CD4-positive, alpha-beta T cell treated with Interleukin-15 for 4 hours (primary cell): ENCODE measurements around the gene ZNF614.
"Not testable (repeated sequence)": the region's sequence is repeated elsewhere in the genome, so short reads cannot be mapped to it uniquely, and the experiment has no call there.

Source experiments
- DNase-seq: peaks from one replicate; pipeline ENCODE4 v3.0.0-alpha.2; 2020; ENCODE audit warnings: low spot score

ZNF614 gene

DNA sequence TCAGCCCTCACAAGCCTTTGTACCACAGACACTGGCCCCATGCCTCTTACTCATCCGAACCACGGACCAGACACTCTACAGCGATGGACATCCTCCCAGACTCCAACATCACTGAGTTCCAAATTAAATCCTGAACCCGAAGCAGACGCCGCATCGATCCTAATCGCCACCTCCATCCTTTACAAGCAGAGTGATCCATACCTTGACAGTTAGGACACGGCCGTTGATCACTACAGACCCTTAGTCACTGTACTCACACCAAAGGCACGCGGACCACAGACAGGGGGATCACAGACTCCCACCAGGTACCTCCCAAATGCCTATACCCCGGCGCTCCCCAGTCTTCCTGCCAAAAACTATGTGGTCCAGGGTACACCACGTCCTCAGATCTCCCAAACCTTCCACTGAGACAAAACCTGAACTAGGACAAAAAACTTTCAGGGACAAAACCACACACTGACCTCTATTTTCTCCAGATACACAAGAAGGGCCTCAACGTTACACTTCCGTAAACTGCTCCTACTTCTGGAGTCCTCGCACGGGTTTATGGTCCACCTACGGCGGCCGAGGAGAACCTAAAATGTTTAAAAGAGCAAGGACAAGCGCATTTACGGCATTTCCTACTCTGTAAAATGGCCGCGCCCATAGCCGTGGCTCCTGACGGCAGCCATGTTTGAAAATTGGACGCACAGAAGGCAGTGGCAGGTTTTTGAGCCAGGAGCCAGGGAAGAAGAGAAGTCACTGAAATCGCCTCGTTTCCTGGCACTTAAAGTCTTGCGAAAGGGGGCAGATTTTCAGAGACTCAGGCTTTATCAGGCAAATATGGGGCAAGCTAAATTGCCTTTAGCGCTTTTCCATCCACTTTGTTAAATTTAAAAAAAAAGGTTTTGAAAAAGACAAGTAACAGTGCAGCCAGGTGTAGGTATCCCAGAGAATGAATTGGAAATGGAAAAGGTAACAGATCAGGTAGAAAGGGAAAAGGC is 41.6 kb downstream of the ZNF614 start, which contains the start of gene ZNF350:
ZNF350 (minus strand) TSS at position 532 of the 983 bp plus-strand sequence. CDS start 12,480 bp downstream, outside the sequence.
- peak; percentile 94 for DNase-seq

DNA sequence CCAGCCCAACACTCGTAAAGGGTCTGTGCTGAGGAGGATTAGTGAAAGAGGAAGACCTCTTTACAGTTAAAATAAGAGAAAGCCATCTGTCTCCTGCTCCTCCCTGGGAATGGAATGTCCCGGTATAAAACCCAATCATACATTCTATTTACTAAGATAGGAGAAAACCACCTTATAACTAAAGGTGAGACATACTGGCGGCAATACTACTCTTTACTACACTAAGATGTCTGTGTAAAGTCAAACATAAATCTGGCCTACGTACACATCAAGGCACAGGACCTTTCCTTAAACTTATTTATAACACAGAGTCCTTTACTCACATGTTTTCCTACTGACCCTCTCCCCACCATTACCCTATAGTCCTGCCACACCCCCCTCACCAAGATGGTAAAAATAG is 44.8 kb downstream of the ZNF614 start:
- no peak for DNase-seq

DNA sequence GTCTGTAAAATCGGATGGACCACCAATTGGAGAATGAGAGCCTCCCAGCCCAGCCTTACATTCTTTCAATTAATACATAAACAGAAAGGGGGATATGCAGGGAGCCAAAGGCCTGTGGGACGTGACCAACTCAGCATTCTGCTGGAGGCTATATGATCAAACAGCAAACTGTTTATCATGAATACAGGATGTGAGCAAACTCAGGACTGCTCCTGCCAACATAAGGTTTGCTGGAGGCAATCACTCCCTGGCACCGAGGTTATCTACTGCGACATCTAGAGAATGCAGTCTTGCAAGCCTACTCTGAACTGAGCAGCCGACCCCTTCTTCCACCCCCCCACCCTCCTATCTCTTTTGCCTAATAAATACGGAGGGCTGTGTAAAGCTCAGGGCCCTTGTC is 47.3 kb downstream of the ZNF614 start:
- not testable (repeated sequence) for DNase-seq

DNA sequence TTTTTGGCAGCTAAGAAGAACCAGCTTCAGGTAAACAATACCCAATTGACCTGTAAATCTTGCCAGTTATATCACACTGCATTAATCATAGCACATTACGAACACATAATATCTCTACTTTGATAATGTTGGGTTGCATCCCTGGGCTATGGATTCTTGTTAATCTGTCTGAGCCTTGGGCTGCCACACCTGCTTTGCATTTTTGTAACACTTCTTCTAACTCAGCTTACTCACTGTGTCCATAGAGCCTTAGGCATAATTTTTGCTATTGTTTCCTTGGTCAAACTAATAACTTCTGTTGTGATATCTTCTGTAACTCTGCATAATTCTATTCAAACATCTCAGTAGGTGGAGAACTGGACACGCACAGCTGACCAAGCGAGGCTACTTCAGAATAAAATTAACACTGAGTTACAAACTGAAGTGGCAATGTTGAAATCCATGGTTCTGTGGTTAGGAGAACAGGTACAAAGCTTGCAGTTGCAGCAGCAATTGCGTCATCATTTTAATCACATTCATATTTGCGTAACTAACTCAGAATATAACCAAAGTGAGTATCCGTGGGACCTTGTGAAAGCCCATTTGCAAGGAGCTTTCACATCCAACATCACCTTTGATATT is 48.0 kb downstream of the ZNF614 start:
- DNase-seq = no peak

DNA sequence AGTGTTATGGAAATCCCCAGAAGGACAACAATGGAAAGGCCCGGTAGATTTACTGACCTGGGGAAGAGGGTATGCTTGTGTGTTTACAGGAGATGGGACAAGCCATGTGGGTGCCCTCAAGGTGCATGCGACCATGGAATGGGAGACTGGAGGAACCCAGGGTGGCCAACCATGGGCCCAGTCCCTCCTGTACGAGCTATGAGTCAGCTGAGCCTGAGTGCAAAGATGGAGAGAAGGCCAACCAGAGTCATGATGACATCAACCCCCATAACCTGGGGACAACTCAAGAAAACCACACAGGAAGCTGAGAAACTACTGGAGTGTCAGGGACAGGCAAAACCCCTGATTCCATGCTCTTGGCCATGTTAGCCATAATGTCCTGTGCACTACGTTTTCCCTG is 49.3 kb downstream of the ZNF614 start:
- DNase-seq = no peak

DNA sequence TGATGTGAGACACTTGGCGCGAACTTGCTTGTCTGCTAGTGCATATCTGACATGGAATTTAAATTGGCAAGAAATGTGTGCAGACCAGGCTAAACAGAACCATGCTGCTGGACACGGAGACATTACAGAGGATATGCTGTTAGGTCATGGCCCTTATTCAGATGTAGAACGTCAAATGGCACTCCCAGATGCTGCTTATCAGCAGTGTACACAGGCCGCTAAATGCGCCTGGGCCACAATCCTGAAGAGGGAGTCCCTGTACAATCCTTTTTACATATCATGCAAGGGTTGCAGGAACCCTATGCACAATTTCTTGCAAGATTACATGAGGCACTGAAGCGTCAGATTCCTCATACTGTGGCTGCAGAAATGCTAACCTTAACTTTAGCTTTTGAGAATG is 50.8 kb downstream of the ZNF614 start:
- DNase-seq = no peak

DNA sequence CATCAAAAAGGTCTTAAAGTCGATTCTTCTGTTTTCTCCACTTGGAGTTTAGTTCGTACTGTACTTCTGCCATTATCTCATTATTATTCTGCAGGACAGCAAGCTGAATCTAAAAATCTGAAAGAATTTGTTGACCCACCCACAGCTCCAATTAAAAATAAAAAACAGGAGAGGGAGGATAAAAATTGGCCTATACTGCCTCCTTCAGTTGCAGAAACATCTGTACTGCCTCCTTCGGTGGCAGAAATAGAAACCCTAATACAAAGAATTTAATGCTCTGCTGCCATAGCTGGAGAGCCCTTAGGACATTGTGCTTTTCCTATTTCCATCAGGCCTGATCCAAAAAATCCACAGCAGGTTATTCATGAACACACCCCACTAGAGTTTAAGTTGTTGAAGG is 51.3 kb downstream of the ZNF614 start:
- no peak for DNase-seq

DNA sequence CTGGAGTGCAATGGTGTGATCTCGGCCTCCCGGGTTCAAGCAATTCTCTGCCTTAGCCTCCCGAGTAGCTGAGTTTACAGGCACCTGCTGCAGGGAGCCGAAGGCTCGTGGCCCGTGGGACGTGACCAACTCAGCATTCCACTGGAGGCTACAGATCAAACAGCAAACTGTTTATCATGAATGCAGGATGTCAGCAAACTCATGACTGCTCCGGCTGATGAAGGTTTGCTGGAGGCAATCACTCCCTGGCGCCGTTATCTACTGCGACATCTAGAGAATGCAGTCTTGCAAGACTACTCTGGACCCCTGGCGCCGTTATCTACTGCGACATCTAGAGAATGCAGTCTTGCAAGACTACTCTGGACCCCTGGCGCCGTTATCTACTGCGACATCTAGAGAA is 52.4 kb downstream of the ZNF614 start:
- not testable (repeated sequence) for DNase-seq

DNA sequence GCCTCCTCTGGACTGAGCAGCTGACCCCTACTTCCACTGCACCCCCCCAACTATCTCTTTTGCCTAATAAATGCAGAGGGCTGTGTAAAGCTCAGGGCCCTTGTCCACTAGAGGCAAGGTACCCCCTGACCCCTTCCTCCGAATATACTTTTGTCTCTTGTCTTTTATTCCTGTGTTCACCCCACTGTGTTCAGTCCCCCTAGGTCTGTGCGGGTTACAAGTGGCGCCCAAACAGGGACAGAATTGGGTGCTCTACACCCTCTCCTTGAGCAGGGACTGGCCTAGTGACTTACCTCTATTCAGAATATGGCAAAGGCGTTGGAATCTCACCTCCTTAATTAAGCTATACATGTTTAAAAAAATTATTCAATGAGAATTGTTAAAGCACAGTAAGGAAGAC is 56.6 kb downstream of the ZNF614 start:
- DNase-seq = peak; percentile 12

DNA sequence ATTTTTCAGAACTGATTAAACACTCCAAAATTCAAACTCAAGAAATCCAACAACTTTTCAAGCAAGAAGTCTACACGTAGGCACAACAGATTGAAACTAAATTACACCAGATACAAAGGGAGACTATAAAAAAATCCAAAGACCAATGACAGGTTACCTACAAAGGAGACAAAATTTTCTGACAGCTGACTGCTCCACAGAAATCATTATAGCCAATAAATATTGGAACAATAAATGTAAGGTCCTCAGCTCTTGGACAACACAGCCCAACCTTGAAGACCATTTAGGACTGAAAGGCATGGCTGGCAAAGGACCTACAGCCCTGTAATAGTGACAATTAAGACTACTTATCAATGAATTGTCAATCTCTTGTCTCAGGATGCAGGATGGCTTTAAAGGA is 57.5 kb downstream of the ZNF614 start:
- no peak for DNase-seq

DNA sequence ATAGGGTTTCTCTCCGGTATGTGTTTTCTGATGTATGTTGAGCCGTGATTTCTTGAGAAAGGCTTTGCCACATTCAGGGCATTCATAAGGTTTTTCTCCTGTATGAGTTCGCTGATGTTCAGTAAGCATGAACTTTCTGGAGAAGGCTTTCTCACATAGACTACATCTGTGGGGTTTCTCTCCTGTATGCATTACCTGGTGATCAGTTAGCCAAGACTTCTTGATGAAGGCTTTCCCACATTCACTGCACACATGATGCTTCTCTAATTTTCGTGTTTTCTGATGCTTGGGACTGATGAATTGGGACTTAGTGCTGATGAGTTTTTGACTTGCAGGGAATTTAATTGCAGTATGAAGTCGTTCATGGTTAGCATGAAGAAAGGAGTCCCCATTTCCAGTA is 62.6 kb downstream of the ZNF614 start:
- DNase-seq = no peak
